Testis (tissue), 2 donors: ENCODE results near the gene AJM1.

ENCODE experiments used
- CTCF ChIP-seq, 3 experiments: fragments of 450-650 bp in 2 of 3; fragments of 200-600 bp in 1 of 3; sonication (generic) in 1 of 3; IDR thresholded peaks; one replicate each; pipeline ENCODE4 v1.5.1; 2016 to 2019; ENCODE audit warnings: antibody characterized with exemption in 3 of 3, mild to moderate bottlenecking in 2 of 3, moderate library complexity in 1 of 3
- POLR2A ChIP-seq: fragments of 450-650 bp; IDR thresholded peaks from one replicate; pipeline ENCODE4 v1.6.1; 2017; ENCODE audit warnings: antibody characterized with exemption, mild to moderate bottlenecking, moderate library complexity

- TF ChIP-seq POLR2A (no peak), CTCF (IDR thresholded peaks at IDR 0.05) (no peak)
These were observed 37.0 kb upstream of the AJM1 start for GRCh38 chr9:136805207-136805740.
